H1 (cell line): ENCODE results near the gene HNRNPA1. TPM values are rescaled to one million over a fixed set of nuclear protein-coding genes. Genes with fewer than 3 reads are reported as not detected.
A peak's percentile ranks its signal among the peaks of the same experiment; 100 is the strongest.

Experiments used
- CTCF ChIA-PET: fragments of 300-600 bp; sonication (Branson Sonifier 250); formaldehyde crosslinking; loops from one replicate; lab custom pipeline; 2021; ENCODE audit not compliant: partially characterized antibody; lab: Charles Lee
- POLR2A ChIA-PET: fragments of 300-600 bp; sonication (Branson Sonifier 250); formaldehyde crosslinking; loops from one replicate; lab custom pipeline; 2021; ENCODE audit warnings: inconsistent platforms; ENCODE audit not compliant: partially characterized antibody; lab: Charles Lee
- DNase-seq, 2 experiments: peaks; one replicate each; pipeline versions ENCODE4 v3.0.0 to v3.0.0-alpha.2; 2010 to 2022; ENCODE audit warnings: low spot score in 2 of 2, low read depth in 1 of 2, mixed read lengths in 1 of 2
- FAIRE-seq: peaks from 2 replicates; lab custom pipeline; 2011; peaks lifted over from hg19 to GRCh38; lab: Jason Lieb, UNC
- H2AFZ ChIP-seq: 2 replicates; pipeline ENCODE4 v1.8.1; 2012; ENCODE audit warnings: low read length, inconsistent platforms
- H2AK5ac ChIP-seq: 2 replicates; pipeline ENCODE4 v1.6.1; 2013; ENCODE audit warnings: low read depth, low read length
- H2BK120ac ChIP-seq: replicated peaks from 2 replicates; pipeline ENCODE3; 2013; ENCODE audit warnings: low read depth, low read length, inconsistent platforms
- H2BK12ac ChIP-seq: 2 replicates; pipeline ENCODE4 v1.6.1; 2013; ENCODE audit warnings: low read depth, low read length
- H2BK15ac ChIP-seq: 2 replicates; pipeline ENCODE4 v1.6.1; 2013; ENCODE audit warnings: low read length
- H2BK20ac ChIP-seq: 2 replicates; pipeline ENCODE4 v1.6.1; 2013; ENCODE audit warnings: low read length
- H2BK5ac ChIP-seq: 2 replicates; pipeline ENCODE4 v1.6.1; 2013; ENCODE audit warnings: low read depth, low read length
- H3K14ac ChIP-seq: 2 replicates; pipeline ENCODE4 v1.6.1; 2013; ENCODE audit warnings: inconsistent platforms; ENCODE audit not compliant: insufficient read length
- H3K18ac ChIP-seq: 2 replicates; pipeline ENCODE4 v1.6.1; 2013; ENCODE audit warnings: low read length; ENCODE audit errors: extremely low read depth
- H3K23ac ChIP-seq: 2 replicates; pipeline ENCODE4 v1.6.1; 2013; ENCODE audit warnings: inconsistent platforms; ENCODE audit not compliant: insufficient read length
- H3K23me2 ChIP-seq: 2 replicates; pipeline ENCODE4 v1.6.1; 2013; ENCODE audit warnings: low read depth, low read length
- H3K27ac ChIP-seq: 2 replicates; pipeline ENCODE4 v1.6.1; 2011; ENCODE audit warnings: low read depth, low read length, inconsistent platforms
- H3K27me3 ChIP-seq, 4 experiments: replicated peaks in 1 of 4; 1 replicate in 1 of 4; 2 replicates in 3 of 4; pipeline versions ENCODE4 v1.6.1 to v1.8.1; 2011 to 2013; ENCODE audit warnings: low read length in 3 of 4, mild to moderate bottlenecking in 3 of 4, inconsistent platforms in 2 of 4, mixed read lengths in 2 of 4, moderate library complexity in 1 of 4; ENCODE audit not compliant: control insufficient read depth in 3 of 4, insufficient read depth in 3 of 4; ENCODE audit errors: extremely low read depth in 1 of 4
- H3K36me3 ChIP-seq, 4 experiments: 2 replicates each; pipeline versions ENCODE4 v1.6.1 to v1.8.1; 2011 to 2013; ENCODE audit warnings: mild to moderate bottlenecking in 4 of 4, low read length in 3 of 4, moderate library complexity in 2 of 4, control low read depth in 1 of 4, inconsistent platforms in 1 of 4; ENCODE audit not compliant: insufficient read depth in 4 of 4, control insufficient read depth in 2 of 4
- H3K4ac ChIP-seq: replicated peaks from 2 replicates; pipeline ENCODE3; 2013; ENCODE audit warnings: low read length, low read depth, mixed read lengths, inconsistent platforms; ENCODE audit not compliant: insufficient read length
- H3K4me1 ChIP-seq, 4 experiments: replicated peaks in 1 of 4; 1 replicate in 1 of 4; 2 replicates in 3 of 4; pipeline versions ENCODE4 v1.6.1 to v1.8.1; 2011 to 2013; ENCODE audit warnings: low read length in 3 of 4, inconsistent platforms in 2 of 4, mixed read lengths in 1 of 4; ENCODE audit not compliant: insufficient read depth in 4 of 4, control insufficient read depth in 3 of 4
- H3K4me2 ChIP-seq, 2 experiments: 2 replicates each; pipeline versions ENCODE4 v1.6.1 to v1.8.1; 2011 to 2013; ENCODE audit warnings: low read depth in 2 of 2, low read length in 2 of 2, control low read depth in 1 of 2, inconsistent platforms in 1 of 2, mild to moderate bottlenecking in 1 of 2; ENCODE audit not compliant: insufficient read depth in 1 of 2
- H3K4me3 ChIP-seq, 4 experiments: fragments of 200-600, 300-600 bp in 1 of 4; sonication (generic), shearing (Covaris generic), sonication (Bioruptor Twin) in 1 of 4; 2 replicates each; pipeline versions ENCODE4 v1.5.1 to v1.8.1; 2011 to 2016; ENCODE audit warnings: low read length in 4 of 4, low read depth in 3 of 4, control low read depth in 2 of 4, inconsistent platforms in 2 of 4, mild to moderate bottlenecking in 2 of 4, mixed read lengths in 1 of 4, moderate library complexity in 1 of 4; ENCODE audit not compliant: insufficient read depth in 2 of 4; ENCODE audit errors: extremely low read depth in 1 of 4
- H3K56ac ChIP-seq: replicated peaks from 2 replicates; pipeline ENCODE3; 2013; ENCODE audit warnings: low read depth, mild to moderate bottlenecking, mixed read lengths, low read length, inconsistent platforms; ENCODE audit not compliant: insufficient read length
- H3K79me1 ChIP-seq: 2 replicates; pipeline ENCODE4 v1.6.1; 2013; ENCODE audit warnings: low read depth, low read length, control low read depth
- H3K79me2 ChIP-seq, 2 experiments: 2 replicates each; pipeline versions ENCODE4 v1.6.1 to v1.8.1; 2012 to 2013; ENCODE audit warnings: low read length in 2 of 2, mild to moderate bottlenecking in 2 of 2, inconsistent platforms in 1 of 2; ENCODE audit not compliant: insufficient read depth in 2 of 2, control insufficient read depth in 1 of 2
- H3K9ac ChIP-seq, 4 experiments: replicated peaks in 1 of 4; 1 replicate in 1 of 4; 2 replicates in 3 of 4; pipeline versions ENCODE4 v1.6.1 to v1.8.1; 2011 to 2013; ENCODE audit warnings: low read depth in 3 of 4, low read length in 3 of 4, control low read depth in 2 of 4, mild to moderate bottlenecking in 2 of 4, moderate library complexity in 2 of 4, inconsistent platforms in 1 of 4; ENCODE audit errors: extremely low read depth in 1 of 4
- H3K9me3 ChIP-seq, 2 experiments: 2 replicates each; pipeline versions ENCODE4 v1.6.1 to v1.8.1; 2012 to 2013; ENCODE audit warnings: mild to moderate bottlenecking in 2 of 2, moderate library complexity in 2 of 2, control low read depth in 1 of 2, inconsistent platforms in 1 of 2, low read depth in 1 of 2, low read length in 1 of 2, mixed read lengths in 1 of 2; ENCODE audit not compliant: insufficient read depth in 2 of 2
- H4K20me1 ChIP-seq, 2 experiments: replicated peaks in 1 of 2; 2 replicates each; pipeline versions ENCODE3 to v1.8.1; 2011 to 2013; ENCODE audit warnings: inconsistent platforms in 2 of 2, low read length in 2 of 2, mild to moderate bottlenecking in 1 of 2; ENCODE audit not compliant: insufficient read depth in 2 of 2, control insufficient read depth in 1 of 2
- H4K5ac ChIP-seq: 2 replicates; pipeline ENCODE4 v1.6.1; 2013; ENCODE audit warnings: low read length, low read depth, mixed read lengths, inconsistent platforms; ENCODE audit not compliant: insufficient read length
- H4K8ac ChIP-seq: 2 replicates; pipeline ENCODE4 v1.8.0; 2013; ENCODE audit warnings: mild to moderate bottlenecking, moderate library complexity, low read length, inconsistent platforms; ENCODE audit not compliant: insufficient read depth; ENCODE audit errors: extremely low read depth
- H4K91ac ChIP-seq: replicated peaks from 2 replicates; pipeline ENCODE3; 2013; ENCODE audit warnings: low read length, mixed read lengths, inconsistent platforms; ENCODE audit not compliant: insufficient read length
- CHD1 ChIP-seq: IDR thresholded peaks from 2 replicates; pipeline ENCODE4 v1.6.1; 2012; ENCODE audit warnings: low read depth, low read length, improper control_type of control experiment
- CTBP2 ChIP-seq: IDR thresholded peaks from 2 replicates; pipeline ENCODE4 v1.7.0; 2011; ENCODE audit warnings: borderline replicate concordance, mild to moderate bottlenecking, moderate library complexity, mixed read lengths, low read length; ENCODE audit not compliant: insufficient read depth, insufficient read length
- HDAC6 ChIP-seq: IDR thresholded peaks from one replicate; pipeline ENCODE4 v1.7.1; 2012; ENCODE audit warnings: low read depth, mild to moderate bottlenecking, inconsistent platforms, low read length, moderate library complexity
- NANOG ChIP-seq: IDR thresholded peaks from 2 replicates; pipeline ENCODE4 v1.6.1; 2011; ENCODE audit warnings: low read length, low read depth, mild to moderate bottlenecking, inconsistent platforms; ENCODE audit not compliant: insufficient read depth, poor library complexity, severe bottlenecking
- SIN3A ChIP-seq, 2 experiments: IDR thresholded peaks in 1 of 2; conservative IDR thresholded peaks in 1 of 2; 2 replicates each; pipeline ENCODE4 v1.6.1; 2011 to 2012; ENCODE audit warnings: low read length in 2 of 2, improper control_type of control experiment in 1 of 2, low read depth in 1 of 2, mild to moderate bottlenecking in 1 of 2
- TAF1 ChIP-seq: IDR thresholded peaks from 2 replicates; pipeline ENCODE4 v1.6.1; 2011; ENCODE audit warnings: mild to moderate bottlenecking, low read depth, low read length
- TBP ChIP-seq: IDR thresholded peaks from 2 replicates; pipeline ENCODE4 v1.6.1; 2011; ENCODE audit warnings: low read depth, low read length, improper control_type of control experiment
- WGBS, 2 experiments: shearing (Covaris generic) in 1 of 2; methylation state at CpG; one replicate each; pipeline versions ENCODE4 v1.1.6 to v1.1.7; 2013 to 2015; ENCODE audit warnings: low lambda C conversion rate in 2 of 2, mixed read lengths in 2 of 2, inconsistent platforms in 1 of 2, low coverage in 1 of 2, missing lambda C conversion rate in 1 of 2; ENCODE audit not compliant: insufficient replicate concordance in 2 of 2, insufficient coverage in 1 of 2, insufficient read length in 1 of 2; ENCODE audit errors: extremely low coverage in 1 of 2, missing lambda C conversion rate in 1 of 2; 5-methylcytosine and 5-hydroxymethylcytosine counted together
- long read RNA-seq, 2 experiments: library from RNA in 1 of 2; library from capped mRNA in 1 of 2; stranded (forward); transcript quantifications; one replicate each; pipeline ENCODE4 v2.0.0, GENCODE V29; 2021; ENCODE audit warnings: inconsistent platforms in 1 of 2
- polyA minus RNA-seq, 3 experiments: library from RNA; depleted of rRNA, polyadenylated mRNA; stranded (reverse); fragments of >200 nt; gene quantifications; 1 replicate in 2 of 3; 2 replicates in 1 of 3; pipeline ENCODE4 v1.2.3, GENCODE V29; 2011
- polyA plus RNA-seq, 7 experiments: library from polyadenylated mRNA; depleted of rRNA in 3 of 7; stranded (reverse) in 5 of 7; unstranded in 2 of 7; fragments of >200 nt in 5 of 7; fragments of 200-250 nt in 2 of 7; gene quantifications; 1 replicate in 5 of 7; 2 replicates in 1 of 7; 4 replicates in 1 of 7; pipeline versions ENCODE4 v1.2.1 to v1.2.3, GENCODE V29; 2011 to 2013; ENCODE audit warnings: missing spikeins in 2 of 7, mixed read lengths in 2 of 7
- total RNA-seq: library from RNA; stranded (reverse); fragmentation: NEBNext Ultra II Directional; extraction: Animal tissue kit (Norgen Biotek cat#: 25700); gene quantifications from 2 replicates; pipeline ENCODE4 v1.2.1, GENCODE V29; 2021

Gene HNRNPA1
- total RNA-seq: 2,738 and 2,756 TPM in 2 replicates
- 645 and 835 TPM in 2 replicates for polyA plus RNA-seq (2011; rRNA removed)
- 1,857 TPM for polyA plus RNA-seq (2011; cell fraction: cytosol; rRNA removed)
- polyA plus RNA-seq (2011; cell fraction: nucleus; rRNA removed): 829 TPM
- polyA plus RNA-seq (2012, experiment 1 of 2): 3,527 to 3,732 TPM (median 3,691 TPM) in 4 replicates
- polyA plus RNA-seq (2012, experiment 2 of 2): 538 TPM
- polyA plus RNA-seq (2013, experiment 1 of 2): 2,134 TPM
- polyA plus RNA-seq (2013, experiment 2 of 2): 2,146 TPM
- 697 and 783 TPM in 2 replicates for polyA minus RNA-seq (2011; rRNA and poly(A)+ RNA removed)
- 622 TPM for polyA minus RNA-seq (2011; cell fraction: cytosol; rRNA and poly(A)+ RNA removed)
- 916 TPM for polyA minus RNA-seq (2011; cell fraction: nucleus; rRNA and poly(A)+ RNA removed)
- long read RNA-seq, experiment 1, full-length matches to known transcripts: 808 of 2,075 reads
- long read RNA-seq, experiment 1, partial matches to known transcripts: 918 of 2,075 reads
- long read RNA-seq, experiment 1, other reads (novel, unspliced or antisense): 349 of 2,075 reads
- long read RNA-seq, experiment 2, full-length matches to known transcripts: 3,983 of 7,889 reads
- long read RNA-seq, experiment 2, partial matches to known transcripts: 3,650 of 7,889 reads
- long read RNA-seq, experiment 2, other reads (novel, unspliced or antisense): 256 of 7,889 reads

DNA sequence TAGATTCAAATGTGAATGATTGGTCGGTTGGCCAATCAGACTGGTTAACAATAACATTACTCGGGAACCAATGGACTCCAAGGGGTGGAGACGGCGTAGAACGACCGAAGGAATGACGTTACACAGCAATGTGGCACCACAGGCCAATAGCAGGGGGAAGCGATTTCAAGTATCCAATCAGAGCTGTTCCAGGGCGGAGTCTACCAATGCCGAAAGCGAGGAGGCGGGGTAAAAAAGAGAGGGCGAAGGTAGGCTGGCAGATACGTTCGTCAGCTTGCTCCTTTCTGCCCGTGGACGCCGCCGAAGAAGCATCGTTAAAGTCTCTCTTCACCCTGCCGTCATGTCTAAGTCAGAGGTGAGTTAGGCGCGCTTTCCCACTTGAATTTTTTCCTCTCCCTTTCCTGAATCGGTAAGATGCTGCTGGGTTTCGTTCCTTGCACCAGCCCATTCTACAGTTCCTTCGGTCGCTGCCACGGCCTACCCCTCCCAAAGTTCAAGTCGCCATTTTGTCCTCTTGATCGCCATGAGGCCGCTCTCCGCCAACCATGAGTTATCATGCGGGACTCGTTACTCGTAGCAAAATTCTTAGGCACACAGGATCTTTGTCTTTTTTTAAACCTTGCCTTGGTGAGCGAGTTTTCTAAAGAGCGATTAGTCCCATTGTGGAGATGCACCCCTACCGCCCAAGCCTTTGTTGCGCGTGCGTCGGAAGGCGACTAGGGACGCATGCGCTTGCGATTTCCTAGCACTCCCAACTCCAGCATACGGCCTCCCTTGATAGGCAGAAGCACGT lies at the start of gene HNRNPA1:
TSS of gene HNRNPA1 (plus strand) at position 259 of the 793 bp plus-strand sequence. CDS start at position 341, 82 bp downstream.
- peak within 1 kb of the TSS; percentile 62 to 88 for H3K4me2 ChIP-seq
- 1% methylated on average over 48 of the region's 48 CpGs; no CpG with 5 or more reads in 1 of the 2 experiments for WGBS, 2 experiments
- H3K56ac ChIP-seq: peak within 1 kb of the TSS; percentile 85
- peaks cover 4% of the 10 kb centered on the region for H3K79me1 ChIP-seq
- ChIA-PET POLR2A (interaction anchor here (0.7 to 44.8 kb wide), 54 partner anchors 9 to 604 kb away, joined by 3 to 1006 read pairs (median 6); partner anchors contain the start of genes ATP5MC2, COPZ1, NFE2 and SMUG1), CTCF (interaction anchor here (0.6 to 12.3 kb wide), 8 partner anchors 13 to 1995 kb away, joined by 3 to 90 read pairs (median 4); no protein-coding TSS in a partner anchor)
- no peak within 1 kb of the TSS for H2BK20ac ChIP-seq
- H3K4me3 ChIP-seq: peak within 1 kb of the TSS; percentile 83 to 99 (median 96)
- H2BK120ac ChIP-seq: peak within 1 kb of the TSS; percentile 3
- peak within 1 kb of the TSS; percentile 99 for H3K4ac ChIP-seq
- H3K4me1 ChIP-seq: peaks cover 0 to 12% (median 8%) of the 10 kb centered on the region in 4 experiments; a peak in 5 of 7 replicates
- H2BK15ac ChIP-seq: no peak within 1 kb of the TSS
- FAIRE-seq (peak; percentile 89), DNase-seq (peak; percentile 93 to 98)
- peak within 1 kb of the TSS; percentile 98 for H4K5ac ChIP-seq
- peak within 1 kb of the TSS; percentile 97 to 100 (median 100) for H3K9ac ChIP-seq
- H3K36me3 ChIP-seq: peaks cover 31 to 59% (median 41%) of the 10 kb centered on the region in 4 experiments
- H4K8ac ChIP-seq: peak within 1 kb of the TSS; percentile 99; the same call in 1 of the 2 replicates
- H3K23ac ChIP-seq: no peak within 1 kb of the TSS
- H3K14ac ChIP-seq: no peak within 1 kb of the TSS
- H3K27me3 ChIP-seq: no peaks in the 10 kb centered on the region
- H3K18ac ChIP-seq: peak within 1 kb of the TSS; percentile 98
- peaks cover 16 to 22% of the 10 kb centered on the region in 2 experiments for H4K20me1 ChIP-seq
- peak within 1 kb of the TSS; percentile 99 for H2BK5ac ChIP-seq
- peaks cover 13% of the 10 kb centered on the region for H3K23me2 ChIP-seq
- H3K9me3 ChIP-seq: no peaks in the 10 kb centered on the region
- peak within 1 kb of the TSS; percentile 99 for H3K27ac ChIP-seq
- peaks cover 15 to 76% of the 10 kb centered on the region in 2 experiments for H3K79me2 ChIP-seq
- no peak within 1 kb of the TSS for H2AFZ ChIP-seq
- peak within 1 kb of the TSS; percentile 99 for H2BK12ac ChIP-seq
- H2AK5ac ChIP-seq: peak within 1 kb of the TSS; percentile 99
- H4K91ac ChIP-seq: peak within 1 kb of the TSS; percentile 100
- TF ChIP-seq CTBP2 (no peak), TBP (peak; percentile 98), HDAC6 (no peak), SIN3A (conservative IDR thresholded peaks at IDR 0.05 in 1 of 2, IDR thresholded peaks at IDR 0.05 in 1 of 2; ENCODE audit: low read depth in 1 of 2, low read length in 2 of 2) (0 out of 4 replicates have a peak, but pooled peaks of 1 of the 2 experiments have one; percentile 32), NANOG (peak; percentile 47), CHD1 (peak; percentile 70), TAF1 (peak; percentile 100)
